HCT116 (cell line): ENCODE results near the gene SEPTIN8. TPM values are rescaled to one million over a fixed set of nuclear protein-coding genes. Genes with fewer than 3 reads are reported as not detected.

Experiments
- ATAC-seq: fragments of 200-7000 bp; cut with Tn5 transposase; 2 replicates; pipeline ENCODE4 v1.9.1; 2020; ENCODE audit warnings: mild to moderate bottlenecking, moderate library complexity
- BruUV-seq: library from RNA; stranded (reverse); fragments of 400-500 nt; replicated peaks from 2 replicates; lab custom pipeline; 2021; lab: Mats Ljungman, UMichigan
- CTCF ChIA-PET: fragments of 300-600 bp; sonication (Branson Sonifier 250); formaldehyde crosslinking; loops from one replicate; lab custom pipeline; 2021; ENCODE audit warnings: antibody characterized with exemption; lab: Charles Lee
- POLR2A ChIA-PET: fragments of 300-600, 350-600 bp; sonication (Branson Sonifier 250); formaldehyde crosslinking; loops from one replicate; lab custom pipeline; 2021; ENCODE audit warnings: antibody characterized with exemption; lab: Charles Lee
- RAD21 ChIA-PET, 2 experiments: fragments of 300-600 bp; sonication (Branson Sonifier 250); formaldehyde crosslinking; loops; one replicate each; lab custom pipeline; 2023; ENCODE audit warnings: low total read pairs in 2 of 2; ENCODE audit not compliant: uncharacterized antibody in 2 of 2, unreplicated experiment in 2 of 2, low non-redundant PET in 1 of 2; lab: Charles Lee
- DNase-seq: peaks from one replicate; pipeline ENCODE4 v3.0.0-alpha.2; 2010; ENCODE audit warnings: low read depth, low spot score
- H2AFZ ChIP-seq: fragments of 200-600 bp; shearing (Covaris generic), sonication (generic); 2 replicates; pipeline ENCODE4 v1.6.1; 2017; ENCODE audit warnings: low read depth, mixed run types, mixed read lengths, antibody characterized with exemption, low read length; ENCODE audit not compliant: poor library complexity, severe bottlenecking
- H3K27ac ChIP-seq: 2 replicates; pipeline ENCODE4 v1.5.1; 2012; ENCODE audit warnings: low read depth, low read length
- H3K27me3 ChIP-seq: fragments of 200-600 bp; sonication (generic); 2 replicates; pipeline ENCODE4 v1.6.1; 2016; ENCODE audit warnings: mixed run types, low read length, mixed read lengths; ENCODE audit not compliant: insufficient read depth
- H3K36me3 ChIP-seq, 2 experiments: fragments of 200-500 bp in 1 of 2; fragments of 200-600 bp in 1 of 2; sonication (Bioruptor generic) in 1 of 2; sonication (generic) in 1 of 2; 2 replicates each; pipeline versions ENCODE4 v1.5.1 to v1.6.1; 2014 to 2016; ENCODE audit warnings: low read length in 2 of 2, inconsistent platforms in 1 of 2, mixed read lengths in 1 of 2, mixed run types in 1 of 2; ENCODE audit not compliant: insufficient read depth in 2 of 2, control insufficient read depth in 1 of 2
- H3K4me1 ChIP-seq, 2 experiments: fragments of 200-600 bp in 1 of 2; sonication (generic) in 1 of 2; 2 replicates each; pipeline versions ENCODE4 v1.5.1 to v1.6.1; 2012 to 2017; ENCODE audit warnings: low read length in 2 of 2, inconsistent platforms in 1 of 2, mild to moderate bottlenecking in 1 of 2, mixed read lengths in 1 of 2, mixed run types in 1 of 2, moderate library complexity in 1 of 2; ENCODE audit not compliant: insufficient read depth in 2 of 2, control insufficient read depth in 1 of 2
- H3K4me2 ChIP-seq: fragments of 200-600 bp; sonication (generic); 2 replicates; pipeline ENCODE4 v1.6.1; 2017; ENCODE audit warnings: mixed run types, low read length, mixed read lengths
- H3K4me3 ChIP-seq, 2 experiments: fragments of 200-600 bp in 1 of 2; sonication (generic) in 1 of 2; replicated peaks in 1 of 2; 2 replicates each; pipeline ENCODE4 v1.5.1; 2011 to 2016; ENCODE audit warnings: low read length in 2 of 2, control low read depth in 1 of 2, low read depth in 1 of 2, mild to moderate bottlenecking in 1 of 2, mixed read lengths in 1 of 2, mixed run types in 1 of 2
- H3K79me2 ChIP-seq: fragments of 200-600 bp; sonication (generic); 2 replicates; pipeline ENCODE4 v1.6.1; 2017; ENCODE audit warnings: mild to moderate bottlenecking, mixed run types, low read length, moderate library complexity, mixed read lengths; ENCODE audit not compliant: insufficient read depth
- H3K9ac ChIP-seq: fragments of 200-600 bp; sonication (generic); 2 replicates; pipeline ENCODE4 v1.6.1; 2016; ENCODE audit warnings: low read length, mixed read lengths
- H3K9me2 ChIP-seq: fragments of 200-600 bp; sonication (generic), shearing (Covaris generic); 2 replicates; pipeline ENCODE4 v1.6.1; 2017; ENCODE audit warnings: mixed run types, mild to moderate bottlenecking, moderate library complexity; ENCODE audit not compliant: insufficient read depth
- H3K9me3 ChIP-seq, 2 experiments: fragments of 200-500 bp in 1 of 2; fragments of 200-600 bp in 1 of 2; sonication (Bioruptor generic) in 1 of 2; sonication (generic) in 1 of 2; 2 replicates each; pipeline ENCODE4 v1.6.1; 2014 to 2017; ENCODE audit warnings: low read length in 2 of 2, mixed read lengths in 2 of 2, inconsistent platforms in 1 of 2, low read depth in 1 of 2, mild to moderate bottlenecking in 1 of 2, mixed run types in 1 of 2, moderate library complexity in 1 of 2; ENCODE audit not compliant: control insufficient read depth in 1 of 2, insufficient read depth in 1 of 2
- H4K20me1 ChIP-seq: fragments of 200-600 bp; sonication (generic), shearing (Covaris generic); 2 replicates; pipeline ENCODE4 v1.6.1; 2017; ENCODE audit warnings: mixed run types, mild to moderate bottlenecking, moderate library complexity; ENCODE audit not compliant: insufficient read depth
- EZH2 ChIP-seq: fragments of 200-600 bp; sonication (generic); IDR thresholded peaks from 2 replicates; pipeline ENCODE4 v1.6.1; 2017; ENCODE audit warnings: antibody characterized with exemption, mixed run types
- RAD21 ChIP-seq: IDR thresholded peaks from 2 replicates; pipeline ENCODE4 v1.6.1; 2012; ENCODE audit warnings: low read depth, mild to moderate bottlenecking
- TCF7L2 ChIP-seq: IDR thresholded peaks from 2 replicates; pipeline ENCODE4 v1.7.0; 2011; ENCODE audit warnings: borderline replicate concordance, inconsistent platforms; ENCODE audit not compliant: insufficient read depth, insufficient read length; ENCODE audit errors: extremely low read depth
- intact Hi-C: fragments of 100-400 bp; cut with micrococcal nuclease; formaldehyde crosslinking; loops from 2 replicates; pipeline ENCODE4 v1.10.0; 2022
- total RNA-seq: library from RNA; stranded (reverse); gene quantifications from one replicate; pipeline ENCODE4 v1.2.1, GENCODE V29; 2021; ENCODE audit not compliant: unreplicated experiment
- TF ChIP-seq, protein P1 (sequence below), 3 experiments: fragments of 200-600 bp in 1 of 3; sonication (generic) in 1 of 3; IDR thresholded peaks in 2 of 3; conservative IDR thresholded peaks in 1 of 3; 2 replicates each; pipeline ENCODE4 v1.5.1; 2012 to 2017; ENCODE audit warnings: low read depth in 2 of 3, low read length in 2 of 3, antibody characterized with exemption in 1 of 3, borderline replicate concordance in 1 of 3, control low read depth in 1 of 3, mild to moderate bottlenecking in 1 of 3, mixed read lengths in 1 of 3, mixed run types in 1 of 3, moderate library complexity in 1 of 3; ENCODE audit not compliant: insufficient read depth in 1 of 3

SEPTIN8 gene
- total RNA-seq, 1 experiment from 2014 or later, result 34.6 TPM

GRCh38 chr5:132718544-132719312 is 58.3 kb downstream of the SEPTIN8 start:
- H3K27me3 ChIP-seq, result no peaks in the 10 kb centered on the region
- no peak overlapping the region for H3K9ac ChIP-seq
- no peaks in the 10 kb centered on the region for H4K20me1 ChIP-seq
- DNase-seq (no peak), ATAC-seq (no peak)
- H3K4me3 ChIP-seq, result no peak overlapping the region
- H2AFZ ChIP-seq, result no peak overlapping the region
- no peak overlapping the region for H3K27ac ChIP-seq
- ChIA-PET POLR2A (no interaction called here), RAD21 (no interaction called here), CTCF (interaction anchor here (1.5 kb wide), 1 partner anchor 10 kb away, joined by 5 read pairs; no protein-coding TSS in a partner anchor)
- no peaks in the 10 kb centered on the region for H3K4me1 ChIP-seq
- no peaks in the 10 kb centered on the region for H3K79me2 ChIP-seq
- intact Hi-C loops, result loop anchor here (10.0 kb wide), 1 partner anchor 194 kb away; no protein-coding TSS in a partner anchor
- H3K4me2 ChIP-seq, result no peak overlapping the region
- no peaks in the 10 kb centered on the region for H3K9me2 ChIP-seq
- H3K36me3 ChIP-seq, result no peaks in the 10 kb centered on the region
- no peaks in the 10 kb centered on the region for H3K9me3 ChIP-seq
- TF ChIP-seq EZH2, result no peak
- no TSS peak for BruUV-seq

- no peak for DNase-seq
- H3K27ac ChIP-seq, result no peak overlapping the region
- H2AFZ ChIP-seq, result no peak overlapping the region
These were observed 62.4 kb downstream of the SEPTIN8 start for GRCh38 chr5:132714456-132715307.

More at GRCh38 chr5:132714456-132715307, 62.4 kb downstream of the SEPTIN8 start:
- TF ChIP-seq RAD21, result peak; percentile 40
- no peak for TF ChIP-seq TCF7L2
- TF ChIP-seq, protein P1, sequence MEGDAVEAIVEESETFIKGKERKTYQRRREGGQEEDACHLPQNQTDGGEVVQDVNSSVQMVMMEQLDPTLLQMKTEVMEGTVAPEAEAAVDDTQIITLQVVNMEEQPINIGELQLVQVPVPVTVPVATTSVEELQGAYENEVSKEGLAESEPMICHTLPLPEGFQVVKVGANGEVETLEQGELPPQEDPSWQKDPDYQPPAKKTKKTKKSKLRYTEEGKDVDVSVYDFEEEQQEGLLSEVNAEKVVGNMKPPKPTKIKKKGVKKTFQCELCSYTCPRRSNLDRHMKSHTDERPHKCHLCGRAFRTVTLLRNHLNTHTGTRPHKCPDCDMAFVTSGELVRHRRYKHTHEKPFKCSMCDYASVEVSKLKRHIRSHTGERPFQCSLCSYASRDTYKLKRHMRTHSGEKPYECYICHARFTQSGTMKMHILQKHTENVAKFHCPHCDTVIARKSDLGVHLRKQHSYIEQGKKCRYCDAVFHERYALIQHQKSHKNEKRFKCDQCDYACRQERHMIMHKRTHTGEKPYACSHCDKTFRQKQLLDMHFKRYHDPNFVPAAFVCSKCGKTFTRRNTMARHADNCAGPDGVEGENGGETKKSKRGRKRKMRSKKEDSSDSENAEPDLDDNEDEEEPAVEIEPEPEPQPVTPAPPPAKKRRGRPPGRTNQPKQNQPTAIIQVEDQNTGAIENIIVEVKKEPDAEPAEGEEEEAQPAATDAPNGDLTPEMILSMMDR (IDR thresholded peaks at IDR 0.05 in 2 of 3, conservative IDR thresholded peaks at IDR 0.05 in 1 of 3; ENCODE audit: borderline replicate concordance in 1 of 3, insufficient read depth in 1 of 3, low read depth in 2 of 3, low read length in 2 of 3), result peak; percentile 27 to 60 (median 30); a peak in 4 of 6 replicates
- TF ChIP-seq, all 23 proteins: peak for 2
- ChIA-PET CTCF (interaction anchor here (0.9 to 1.2 kb wide), 2 partner anchors 11 to 14 kb away, joined by 3 to 6 read pairs; no protein-coding TSS in a partner anchor), POLR2A (no interaction called here), RAD21 (no interaction called here)
- Histone ChIP-seq H3K27me3 (no peaks in the 10 kb centered on the region), H3K79me2 (no peaks in the 10 kb centered on the region), H3K4me3 (no peak overlapping the region), H3K4me2 (no peak overlapping the region), H3K36me3 (no peaks in the 10 kb centered on the region), H3K9me2 (no peaks in the 10 kb centered on the region), H3K9me3 (no peaks in the 10 kb centered on the region), H3K4me1 (no peaks in the 10 kb centered on the region), H4K20me1 (no peaks in the 10 kb centered on the region), H3K9ac (no peak overlapping the region)
- BruUV-seq, result no TSS peak
- intact Hi-C loops, result loop anchor here (10.0 kb wide), 1 partner anchor 190 kb away; no protein-coding TSS in a partner anchor
- peak; percentile 38; the same call in 1 of the 2 replicates for ATAC-seq
